Peyer's patch (tissue), 4 donors: ENCODE measurements around the gene SUCLG2.
"Not testable (repeated sequence)": the region's sequence is repeated elsewhere in the genome, so short reads cannot be mapped to it uniquely, and the experiment has no call there.

Experiments used
- CTCF ChIP-seq, 6 experiments: fragments of 450-650 bp in 4 of 6; fragments of 200-600 bp in 2 of 6; sonication (generic) in 1 of 6; IDR thresholded peaks; one replicate each; pipeline ENCODE4 v1.5.1; 2017 to 2019; ENCODE audit warnings: antibody characterized with exemption in 6 of 6, mild to moderate bottlenecking in 3 of 6, moderate library complexity in 1 of 6
- POLR2A ChIP-seq, 2 donors: fragments of 450-650 bp; IDR thresholded peaks; one replicate each; pipeline ENCODE4 v1.5.1; 2017; ENCODE audit warnings: antibody characterized with exemption in 2 of 2, mild to moderate bottlenecking in 2 of 2, moderate library complexity in 2 of 2

GRCh38 chr3:67537203-67537602, 117.2 kb downstream of the SUCLG2 start:
- not testable (repeated sequence) for TF ChIP-seq CTCF, POLR2A (IDR thresholded peaks at IDR 0.05)
